Measurements from ENCODE around the gene KANK4.

DNA sequence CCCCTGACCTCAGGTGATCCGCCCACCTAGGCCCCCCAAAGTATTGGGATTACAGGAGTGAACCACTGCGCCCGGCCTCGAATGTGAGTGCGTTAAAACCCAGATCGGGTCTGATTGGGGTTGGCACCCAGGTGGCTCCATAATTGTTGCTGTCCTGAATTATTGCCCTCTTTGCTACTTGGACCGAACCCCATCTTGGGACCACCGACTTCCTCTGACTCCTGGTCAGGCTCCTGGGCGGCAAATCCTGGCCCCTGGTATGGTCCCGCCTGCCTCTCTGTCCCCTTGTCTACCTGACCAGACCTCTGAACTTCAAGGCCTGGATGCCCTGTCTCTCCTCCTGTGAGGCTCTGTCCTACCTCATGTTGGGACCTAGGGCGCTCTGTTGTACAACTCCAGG lies 91.7 kb downstream of the KANK4 start:
- TF ChIP-seq SUZ12 (IDR thresholded peaks at IDR 0.05) (no peak), BHLHE40 (IDR thresholded peaks at IDR 0.05; ENCODE audit: borderline replicate concordance) (no peak), SP1 (IDR thresholded peaks at IDR 0.05) (no peak), ELF4 (IDR thresholded peaks at IDR 0.05) (no peak), ZNF384 (IDR thresholded peaks at IDR 0.05) (no peak), FOXM1 (IDR thresholded peaks at IDR 0.05; ENCODE audit: borderline replicate concordance) (no peak), L3MBTL2 (conservative IDR thresholded peaks at IDR 0.05) (no peak), FOXK2 (IDR thresholded peaks at IDR 0.05) (no peak)
- TF ChIP-seq, protein P1, sequence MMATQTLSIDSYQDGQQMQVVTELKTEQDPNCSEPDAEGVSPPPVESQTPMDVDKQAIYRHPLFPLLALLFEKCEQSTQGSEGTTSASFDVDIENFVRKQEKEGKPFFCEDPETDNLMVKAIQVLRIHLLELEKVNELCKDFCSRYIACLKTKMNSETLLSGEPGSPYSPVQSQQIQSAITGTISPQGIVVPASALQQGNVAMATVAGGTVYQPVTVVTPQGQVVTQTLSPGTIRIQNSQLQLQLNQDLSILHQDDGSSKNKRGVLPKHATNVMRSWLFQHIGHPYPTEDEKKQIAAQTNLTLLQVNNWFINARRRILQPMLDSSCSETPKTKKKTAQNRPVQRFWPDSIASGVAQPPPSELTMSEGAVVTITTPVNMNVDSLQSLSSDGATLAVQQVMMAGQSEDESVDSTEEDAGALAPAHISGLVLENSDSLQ (IDR thresholded peaks at IDR 0.05), result no peak

All from HEK293T (cell line).